Stimulated activated CD8-positive, alpha-beta memory T cell treated with anti-CD3 and anti-CD28 coated beads, Interleukin-12 subunit alpha, Interleukin-12 subunit beta, amount 100 ng/mL, for 4 hours (primary cell): Measurements from ENCODE around the gene SEMA4F.
"Not testable (repeated sequence)": the region's sequence is repeated elsewhere in the genome, so short reads cannot be mapped to it uniquely, and the experiment has no call there.

Experiments used
- DNase-seq: peaks from one replicate; pipeline ENCODE4 v3.0.0-alpha.2; 2020; ENCODE audit warnings: low read depth

The SEMA4F gene

GRCh38 chr2:74653985-74654882, at the start of gene SEMA4F:
TSS of gene SEMA4F (plus strand) at chr2:74654247. CDS start at chr2:74654377, 130 bp downstream.
- peak; percentile 84 for DNase-seq

GRCh38 chr2:74606927-74607326, 47.1 kb upstream of the SEMA4F start:
- DNase-seq: no peak

- DNase-seq: no peak
Measured at GRCh38 chr2:74617122-74617521, 36.9 kb upstream of the SEMA4F start.

GRCh38 chr2:74618410-74619083, 35.5 kb upstream of the SEMA4F start:
- DNase-seq: no peak

GRCh38 chr2:74619651-74620297, 34.3 kb upstream of the SEMA4F start:
- no peak for DNase-seq

GRCh38 chr2:74620671-74621070, 33.4 kb upstream of the SEMA4F start:
- no peak for DNase-seq

- DNase-seq: no peak
Measured at GRCh38 chr2:74625658-74626425, 28.2 kb upstream of the SEMA4F start.

GRCh38 chr2:74628538-74629105, 25.4 kb upstream of the SEMA4F start:
- no peak for DNase-seq

GRCh38 chr2:74630454-74630853, 23.6 kb upstream of the SEMA4F start:
- not testable (repeated sequence) for DNase-seq

GRCh38 chr2:74632209-74632938, 21.7 kb upstream of the SEMA4F start:
- DNase-seq: no peak

GRCh38 chr2:74632939-74633312, 21.1 kb upstream of the SEMA4F start:
- DNase-seq: no peak

- DNase-seq: no peak
Measured at GRCh38 chr2:74639550-74639949, 14.5 kb upstream of the SEMA4F start.

GRCh38 chr2:74645344-74645743, 8.7 kb upstream of the SEMA4F start:
- no peak for DNase-seq

GRCh38 chr2:74646201-74646600, 7.8 kb upstream of the SEMA4F start:
- DNase-seq: no peak

GRCh38 chr2:74646834-74647482, 7.1 kb upstream of the SEMA4F start:
- no peak for DNase-seq

- no peak for DNase-seq
Measured at GRCh38 chr2:74648009-74648443, 6.0 kb upstream of the SEMA4F start, which contains the start of gene M1AP. TSS of gene M1AP (minus strand) at chr2:74648330. CDS start at chr2:74640275, 8,055 bp downstream.

- no peak for DNase-seq
Measured at GRCh38 chr2:74653589-74653984, 460 bp upstream of the SEMA4F start.

GRCh38 chr2:74655579-74655978, 1.5 kb downstream of the SEMA4F start:
- DNase-seq: no peak

- no peak for DNase-seq
Measured at GRCh38 chr2:74658516-74658915, 4.5 kb downstream of the SEMA4F start.

GRCh38 chr2:74659462-74659861, 5.4 kb downstream of the SEMA4F start:
- no peak for DNase-seq
